UCSD-AML1 (cell line): ENCODE results near the gene ZNF26.
A peak's percentile ranks its signal among the peaks of the same experiment; 100 is the strongest.
"Not testable (repeated sequence)": the region's sequence is repeated elsewhere in the genome, so short reads cannot be mapped to it uniquely, and the experiment has no call there.

Source experiments
- DNase-seq: peaks from one replicate; lab custom pipeline; 2025; ENCODE audit not compliant: unreplicated experiment; lab: John Stamatoyannopoulos, UW

Gene ZNF26

GRCh38 chr12:132986001-132986884, at the start of gene ZNF26:
ZNF26 (plus strand) TSS chr12:132986367; CDS start chr12:132986841, 474 bp downstream.
- peak; percentile 91 for DNase-seq

DNA sequence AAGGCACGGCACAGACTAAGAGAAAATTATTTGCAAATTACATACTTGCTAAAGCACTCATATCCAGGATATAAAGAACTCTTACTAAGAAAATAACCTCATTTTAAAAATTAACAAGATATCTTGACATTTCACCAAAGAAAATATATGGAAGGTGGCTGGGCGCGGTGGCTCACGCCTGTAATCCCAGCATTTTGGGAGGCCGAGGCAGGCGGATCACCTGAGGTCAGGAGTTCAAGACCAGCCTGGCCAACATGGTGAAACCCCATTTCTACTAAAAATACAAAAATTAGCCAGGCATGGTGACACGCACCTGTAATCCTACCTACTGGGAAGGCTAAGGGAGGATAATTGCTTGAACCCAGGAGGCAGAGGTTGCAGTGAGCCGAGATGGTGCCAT, 49.2 kb upstream of the ZNF26 start:
- DNase-seq = not testable (repeated sequence)

- DNase-seq = no peak
Measured at GRCh38 chr12:132937476-132937875, 48.7 kb upstream of the ZNF26 start.

- DNase-seq = not testable (repeated sequence)
Measured at GRCh38 chr12:132938807-132939206, 47.4 kb upstream of the ZNF26 start.

DNA sequence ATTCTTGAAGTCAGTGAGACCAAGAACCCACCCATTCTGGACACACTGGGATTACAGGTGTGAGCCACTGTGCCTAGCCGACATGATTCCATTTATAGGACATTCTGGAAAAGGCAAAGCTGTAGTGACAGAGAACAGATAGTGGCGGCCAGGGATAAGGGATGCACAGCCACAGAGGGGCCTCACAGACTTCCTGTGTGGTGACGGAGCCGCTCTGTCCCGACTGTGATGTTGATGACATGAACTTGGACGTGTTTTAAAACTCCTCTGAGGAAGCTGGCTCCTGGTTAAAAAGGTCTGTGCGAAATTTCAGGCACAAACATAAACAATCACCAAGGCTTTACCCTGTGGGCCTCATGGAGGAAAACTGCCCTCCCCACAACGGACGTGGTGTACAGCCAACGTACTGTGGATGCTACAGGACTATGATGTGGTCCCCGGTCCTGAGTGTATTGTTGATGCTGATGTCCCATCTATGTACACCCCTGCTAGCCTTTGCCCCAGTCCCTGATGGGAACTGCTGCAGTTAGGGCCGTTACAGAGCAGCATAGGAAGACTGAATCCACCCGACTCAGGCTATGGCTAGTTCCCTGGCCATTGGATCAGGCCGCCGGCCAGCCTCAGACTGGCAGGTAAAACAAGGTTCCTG, 46.0 kb upstream of the ZNF26 start:
- no peak for DNase-seq

- no peak for DNase-seq
Measured at GRCh38 chr12:132941336-132941954, 44.7 kb upstream of the ZNF26 start.

- no peak for DNase-seq
Measured at GRCh38 chr12:132942611-132943010, 43.6 kb upstream of the ZNF26 start.

GRCh38 chr12:132945806-132946205, 40.4 kb upstream of the ZNF26 start:
- DNase-seq = no peak

- no peak for DNase-seq
Measured at GRCh38 chr12:132946246-132946820, 39.8 kb upstream of the ZNF26 start.

DNA sequence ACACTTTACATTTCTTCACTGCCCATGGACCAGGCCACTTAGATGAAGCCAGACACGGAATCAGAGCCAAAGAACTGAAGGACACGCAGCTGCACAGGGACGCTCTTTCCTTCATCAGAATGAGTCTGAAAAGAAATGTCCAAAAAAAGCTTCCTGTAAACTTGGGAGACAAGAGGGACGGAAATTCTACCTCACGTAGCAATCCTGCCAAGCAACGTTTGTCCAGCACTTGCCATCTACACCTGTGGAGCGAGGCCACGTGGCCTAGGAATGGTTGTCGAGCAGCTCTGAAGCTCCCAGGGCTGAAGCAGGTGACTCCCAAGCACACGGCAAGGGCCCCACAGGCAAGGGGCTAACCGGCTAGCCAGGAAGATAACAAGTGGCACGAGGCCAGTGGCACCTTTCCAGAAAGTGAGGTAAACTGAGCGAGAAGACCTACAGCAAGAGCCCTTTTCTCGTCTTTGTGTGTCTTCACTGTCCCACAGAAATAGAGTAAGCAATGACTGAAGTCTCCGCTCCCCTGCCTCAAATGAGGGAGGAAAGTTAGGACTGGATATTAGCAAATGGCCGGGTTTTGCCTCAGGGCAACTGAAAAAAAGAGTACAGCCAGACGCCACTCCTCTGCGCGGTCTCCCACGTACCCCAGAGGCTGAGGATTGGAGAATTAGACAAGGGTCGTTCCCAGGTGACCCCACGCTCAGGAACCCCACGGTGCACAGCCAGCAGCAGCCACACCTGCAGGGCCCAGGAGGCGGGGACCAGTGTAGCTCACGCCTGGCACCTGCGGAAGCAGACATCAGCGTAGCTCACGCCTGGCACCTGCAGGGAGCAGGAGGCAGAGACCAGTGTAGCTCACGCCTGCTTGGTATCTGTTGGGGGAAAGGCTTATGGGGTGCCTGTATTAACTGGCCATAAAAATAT, 37.8 kb upstream of the ZNF26 start:
- no peak for DNase-seq

GRCh38 chr12:132949936-132950837, 36.0 kb upstream of the ZNF26 start:
- DNase-seq = no peak

- no peak for DNase-seq
Measured at GRCh38 chr12:132950844-132951535, 35.2 kb upstream of the ZNF26 start.

- no peak for DNase-seq
Measured at GRCh38 chr12:132951649-132952048, 34.5 kb upstream of the ZNF26 start.

GRCh38 chr12:132952371-132953162, 33.6 kb upstream of the ZNF26 start:
- no peak for DNase-seq

DNA sequence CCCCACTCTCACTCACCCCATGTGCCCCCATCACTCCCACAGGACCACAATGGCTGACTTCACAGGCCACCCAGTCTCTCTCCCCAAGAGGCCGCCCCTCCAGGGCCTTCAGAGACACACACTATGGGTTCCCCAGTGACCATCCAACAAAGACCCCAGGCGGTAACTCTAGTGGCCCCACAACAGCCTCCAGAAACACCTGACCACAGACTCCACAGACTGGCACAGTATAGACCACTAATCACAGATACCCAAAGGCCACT, 33.1 kb upstream of the ZNF26 start:
- no peak for DNase-seq

DNA sequence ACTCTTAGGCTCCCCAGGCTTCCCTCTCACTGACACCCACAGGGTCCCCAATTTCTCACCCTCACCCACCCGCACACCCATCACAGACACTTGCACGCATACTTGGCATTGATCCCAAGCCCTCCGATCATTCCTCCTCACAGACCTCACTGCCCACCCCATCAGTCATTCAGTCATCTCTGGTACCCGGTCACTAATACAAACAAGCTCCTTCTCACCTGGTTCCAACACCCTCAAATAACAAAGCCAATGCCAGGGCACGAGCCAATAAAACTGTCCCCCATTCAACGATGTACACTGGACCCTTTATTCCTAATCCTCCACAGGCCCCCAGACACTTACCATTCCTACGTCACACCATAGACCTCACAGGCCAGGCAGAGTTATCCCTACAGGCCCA, 32.4 kb upstream of the ZNF26 start:
- DNase-seq = no peak

- no peak for DNase-seq
Measured at GRCh38 chr12:132954471-132955048, 31.6 kb upstream of the ZNF26 start.
